ENCODE measurements around the gene DNAJB6.

- TF ChIP-seq, protein P1, sequence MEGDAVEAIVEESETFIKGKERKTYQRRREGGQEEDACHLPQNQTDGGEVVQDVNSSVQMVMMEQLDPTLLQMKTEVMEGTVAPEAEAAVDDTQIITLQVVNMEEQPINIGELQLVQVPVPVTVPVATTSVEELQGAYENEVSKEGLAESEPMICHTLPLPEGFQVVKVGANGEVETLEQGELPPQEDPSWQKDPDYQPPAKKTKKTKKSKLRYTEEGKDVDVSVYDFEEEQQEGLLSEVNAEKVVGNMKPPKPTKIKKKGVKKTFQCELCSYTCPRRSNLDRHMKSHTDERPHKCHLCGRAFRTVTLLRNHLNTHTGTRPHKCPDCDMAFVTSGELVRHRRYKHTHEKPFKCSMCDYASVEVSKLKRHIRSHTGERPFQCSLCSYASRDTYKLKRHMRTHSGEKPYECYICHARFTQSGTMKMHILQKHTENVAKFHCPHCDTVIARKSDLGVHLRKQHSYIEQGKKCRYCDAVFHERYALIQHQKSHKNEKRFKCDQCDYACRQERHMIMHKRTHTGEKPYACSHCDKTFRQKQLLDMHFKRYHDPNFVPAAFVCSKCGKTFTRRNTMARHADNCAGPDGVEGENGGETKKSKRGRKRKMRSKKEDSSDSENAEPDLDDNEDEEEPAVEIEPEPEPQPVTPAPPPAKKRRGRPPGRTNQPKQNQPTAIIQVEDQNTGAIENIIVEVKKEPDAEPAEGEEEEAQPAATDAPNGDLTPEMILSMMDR (IDR thresholded peaks at IDR 0.05), result peak in 1 of 3 experiments; percentile 20
- no peak for TF ChIP-seq POLR2A (IDR thresholded peaks at IDR 0.05; ENCODE audit: low read depth)
- TF ChIP-seq EP300 (IDR thresholded peaks at IDR 0.05), result no peak
These were observed 61.2 kb downstream of the DNAJB6 start for GRCh38 chr7:157397731-157398691.

Measured in esophagus muscularis mucosa (tissue), 4 donors.